Brain pericyte (primary cell): ENCODE results near the gene ATG16L1.

Experiments
- DNase-seq: peaks from one replicate; pipeline ENCODE4 v3.0.0-alpha.2; 2012; ENCODE audit warnings: low read depth, low spot score

Gene ATG16L1

GRCh38 chr2:233227346-233227978 lies 24.0 kb upstream of the ATG16L1 start:
- DNase-seq = no peak

GRCh38 chr2:233228376-233228775 lies 23.1 kb upstream of the ATG16L1 start:
- no peak for DNase-seq

GRCh38 chr2:233233618-233234230 lies 17.7 kb upstream of the ATG16L1 start:
- no peak for DNase-seq

- no peak for DNase-seq
These were observed 17.2 kb upstream of the ATG16L1 start for GRCh38 chr2:233234264-233234663.

GRCh38 chr2:233234996-233235395 lies 16.5 kb upstream of the ATG16L1 start:
- no peak for DNase-seq

- DNase-seq = no peak
These were observed 15.5 kb upstream of the ATG16L1 start for GRCh38 chr2:233235977-233236376.

GRCh38 chr2:233236820-233237589 lies 14.5 kb upstream of the ATG16L1 start:
- no peak for DNase-seq

- DNase-seq = no peak
These were observed 10.6 kb upstream of the ATG16L1 start for GRCh38 chr2:233240897-233241296.

- no peak for DNase-seq
These were observed 9.7 kb upstream of the ATG16L1 start for GRCh38 chr2:233241803-233242202.

GRCh38 chr2:233242231-233242927 lies 9.1 kb upstream of the ATG16L1 start:
- no peak for DNase-seq

GRCh38 chr2:233243348-233243747 lies 8.1 kb upstream of the ATG16L1 start:
- DNase-seq = no peak

- DNase-seq = no peak
These were observed 6.7 kb upstream of the ATG16L1 start for GRCh38 chr2:233244818-233245217.

- DNase-seq = no peak
These were observed 6.1 kb upstream of the ATG16L1 start for GRCh38 chr2:233245406-233245805.

- no peak for DNase-seq
These were observed 4.4 kb upstream of the ATG16L1 start for GRCh38 chr2:233247116-233247515.

- DNase-seq = no peak
These were observed 3.7 kb upstream of the ATG16L1 start for GRCh38 chr2:233247744-233248143.

GRCh38 chr2:233248999-233249398 lies 2.5 kb upstream of the ATG16L1 start:
- DNase-seq = no peak

GRCh38 chr2:233250568-233250967 lies 905 bp upstream of the ATG16L1 start:
- no peak for DNase-seq

GRCh38 chr2:233250985-233251305 lies 528 bp upstream of the ATG16L1 start:
- DNase-seq = no peak

- DNase-seq = no peak
These were observed 754 bp downstream of the ATG16L1 start for GRCh38 chr2:233252227-233252626.

GRCh38 chr2:233255151-233255550 lies 3.7 kb downstream of the ATG16L1 start:
- no peak for DNase-seq

GRCh38 chr2:233256048-233256447 lies 4.6 kb downstream of the ATG16L1 start:
- DNase-seq = no peak

GRCh38 chr2:233258211-233258610 lies 6.7 kb downstream of the ATG16L1 start:
- no peak for DNase-seq
